DND-41 (cell line): ENCODE data around the gene LGI4.

Source experiments
- CTCF ChIP-seq: IDR thresholded peaks from 2 replicates; pipeline ENCODE4 v1.5.1; 2012; ENCODE audit warnings: borderline replicate concordance, low read length, moderate library complexity, mild to moderate bottlenecking; ENCODE audit not compliant: poor library complexity, severe bottlenecking; ENCODE audit errors: extremely low read depth
- EZH2 ChIP-seq: IDR thresholded peaks from 3 replicates; pipeline ENCODE4 v1.6.1; 2012; ENCODE audit warnings: borderline replicate concordance, low read depth, mild to moderate bottlenecking, moderate library complexity, low read length, inconsistent platforms; ENCODE audit not compliant: severe bottlenecking

- TF ChIP-seq CTCF (no peak), EZH2 (no peak)
Observed at GRCh38 chr19:35089554-35089953, 45.3 kb downstream of the LGI4 start.
